PFSK-1 (cell line): ENCODE data around the gene ITGAX.

Source experiments
- POLR2AphosphoS5 ChIP-seq: IDR thresholded peaks from 2 replicates; pipeline ENCODE4 v1.6.1; 2012; ENCODE audit warnings: low read depth, mild to moderate bottlenecking, control low read depth, low read length, moderate library complexity
- SIN3A ChIP-seq: IDR thresholded peaks from 2 replicates; pipeline ENCODE4 v1.6.1; 2012; ENCODE audit warnings: mild to moderate bottlenecking, low read length, moderate library complexity, borderline replicate concordance; ENCODE audit not compliant: insufficient read depth
- TAF1 ChIP-seq: IDR thresholded peaks from 2 replicates; pipeline ENCODE4 v1.6.1; 2012; ENCODE audit warnings: low read length, control low read depth, borderline replicate concordance; ENCODE audit not compliant: insufficient read depth

DNA sequence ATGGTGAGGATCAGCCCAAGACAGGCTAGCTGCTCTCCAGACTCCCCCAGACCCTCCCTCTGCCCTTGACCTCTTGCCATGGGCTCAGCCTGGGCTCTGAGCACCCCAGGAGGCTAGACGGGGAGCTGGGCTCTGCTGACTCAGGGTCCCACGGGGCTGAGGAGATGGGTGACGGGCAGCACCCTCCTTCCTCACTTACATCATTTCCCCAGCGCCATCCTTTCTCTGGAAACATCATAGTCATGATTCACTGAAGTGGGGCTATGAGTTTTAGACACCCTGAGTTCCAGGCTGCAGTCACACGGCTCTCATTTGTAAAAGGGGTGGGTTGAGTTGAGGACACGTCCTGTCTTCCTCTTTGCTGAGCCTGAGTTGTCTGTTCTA is 3.0 kb upstream of the ITGAX start:
- TF ChIP-seq SIN3A = no peak
- no peak for TF ChIP-seq POLR2AphosphoS5
- TF ChIP-seq TAF1 = no peak
